ENCODE results near the gene PSMG4.
A peak's percentile ranks its signal among the peaks of the same experiment; 100 is the strongest.
"Not testable (repeated sequence)": the region's sequence is repeated elsewhere in the genome, so short reads cannot be mapped to it uniquely, and the experiment has no call there.

The PSMG4 gene

GRCh38 chr6:3236005-3236404 lies 22.7 kb upstream of the PSMG4 start:
- Histone ChIP-seq H3K27me3 (ENCODE audit: insufficient read depth, poor library complexity, severe bottlenecking) (peaks cover 64% of the 10 kb centered on the region), H3K27ac (replicated peaks) (no peak overlapping the region), H3K4me3 (replicated peaks; ENCODE audit: insufficient read depth, low read length) (no peak overlapping the region)
- DNase-seq (ENCODE audit: low read depth in 1 of 2, low spot score in 1 of 2), result no peak
- TF ChIP-seq POLR2AphosphoS5 (IDR thresholded peaks at IDR 0.05; ENCODE audit: low read depth), result no peak
- TF ChIP-seq, protein P1, sequence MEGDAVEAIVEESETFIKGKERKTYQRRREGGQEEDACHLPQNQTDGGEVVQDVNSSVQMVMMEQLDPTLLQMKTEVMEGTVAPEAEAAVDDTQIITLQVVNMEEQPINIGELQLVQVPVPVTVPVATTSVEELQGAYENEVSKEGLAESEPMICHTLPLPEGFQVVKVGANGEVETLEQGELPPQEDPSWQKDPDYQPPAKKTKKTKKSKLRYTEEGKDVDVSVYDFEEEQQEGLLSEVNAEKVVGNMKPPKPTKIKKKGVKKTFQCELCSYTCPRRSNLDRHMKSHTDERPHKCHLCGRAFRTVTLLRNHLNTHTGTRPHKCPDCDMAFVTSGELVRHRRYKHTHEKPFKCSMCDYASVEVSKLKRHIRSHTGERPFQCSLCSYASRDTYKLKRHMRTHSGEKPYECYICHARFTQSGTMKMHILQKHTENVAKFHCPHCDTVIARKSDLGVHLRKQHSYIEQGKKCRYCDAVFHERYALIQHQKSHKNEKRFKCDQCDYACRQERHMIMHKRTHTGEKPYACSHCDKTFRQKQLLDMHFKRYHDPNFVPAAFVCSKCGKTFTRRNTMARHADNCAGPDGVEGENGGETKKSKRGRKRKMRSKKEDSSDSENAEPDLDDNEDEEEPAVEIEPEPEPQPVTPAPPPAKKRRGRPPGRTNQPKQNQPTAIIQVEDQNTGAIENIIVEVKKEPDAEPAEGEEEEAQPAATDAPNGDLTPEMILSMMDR (IDR thresholded peaks at IDR 0.05; ENCODE audit: insufficient read depth, low read length), result no peak
- TF ChIP-seq SPI1 (IDR thresholded peaks at IDR 0.05; ENCODE audit: borderline replicate concordance, low read depth), result peak; percentile 31; the same call in 1 of the 2 replicates
- no peak for TF ChIP-seq REST (IDR thresholded peaks at IDR 0.05; ENCODE audit: insufficient replicate concordance, low read depth)
- no peak for TF ChIP-seq GABPA (IDR thresholded peaks at IDR 0.05; ENCODE audit: low read depth)

GRCh38 chr6:3237761-3238662 lies 20.7 kb upstream of the PSMG4 start:
- no peak for TF ChIP-seq POLR2AphosphoS5 (IDR thresholded peaks at IDR 0.05; ENCODE audit: low read depth)
- Histone ChIP-seq H3K4me3 (replicated peaks; ENCODE audit: insufficient read depth, low read length) (no peak overlapping the region), H3K27me3 (ENCODE audit: insufficient read depth, poor library complexity, severe bottlenecking) (peaks cover 47% of the 10 kb centered on the region), H3K27ac (replicated peaks) (no peak overlapping the region)
- DNase-seq (ENCODE audit: low read depth in 1 of 2, low spot score in 1 of 2), result no peak

- no peak for DNase-seq (ENCODE audit: low read depth in 1 of 2, low spot score in 1 of 2)
- H3K27me3 ChIP-seq (ENCODE audit: insufficient read depth, poor library complexity, severe bottlenecking), result peaks cover 34% of the 10 kb centered on the region
- H3K4me3 ChIP-seq (replicated peaks; ENCODE audit: insufficient read depth, low read length), result no peak overlapping the region
- TF ChIP-seq POLR2AphosphoS5 (IDR thresholded peaks at IDR 0.05; ENCODE audit: low read depth), result no peak
- TF ChIP-seq REST (IDR thresholded peaks at IDR 0.05; ENCODE audit: insufficient replicate concordance, low read depth), result no peak
- no peak for TF ChIP-seq GABPA (IDR thresholded peaks at IDR 0.05; ENCODE audit: low read depth)
- no peak for TF ChIP-seq SPI1 (IDR thresholded peaks at IDR 0.05; ENCODE audit: borderline replicate concordance, low read depth)
- TF ChIP-seq, protein P1 (IDR thresholded peaks at IDR 0.05; ENCODE audit: insufficient read depth, low read length), result no peak
- H3K27ac ChIP-seq (replicated peaks), result no peak overlapping the region
These were observed 19.5 kb upstream of the PSMG4 start for GRCh38 chr6:3239110-3239830.

GRCh38 chr6:3240595-3240994 lies 18.2 kb upstream of the PSMG4 start:
- Histone ChIP-seq H3K27me3 (ENCODE audit: insufficient read depth, poor library complexity, severe bottlenecking) (peaks cover 31% of the 10 kb centered on the region), H3K4me3 (replicated peaks; ENCODE audit: insufficient read depth, low read length) (no peak overlapping the region), H3K27ac (replicated peaks) (no peak overlapping the region)
- no peak for DNase-seq (ENCODE audit: low read depth in 1 of 2, low spot score in 1 of 2)
- no peak for TF ChIP-seq GABPA (IDR thresholded peaks at IDR 0.05; ENCODE audit: low read depth)
- TF ChIP-seq, protein P1 (IDR thresholded peaks at IDR 0.05; ENCODE audit: insufficient read depth, low read length), result no peak
- no peak for TF ChIP-seq SPI1 (IDR thresholded peaks at IDR 0.05; ENCODE audit: borderline replicate concordance, low read depth)
- TF ChIP-seq POLR2AphosphoS5 (IDR thresholded peaks at IDR 0.05; ENCODE audit: low read depth), result no peak
- TF ChIP-seq REST (IDR thresholded peaks at IDR 0.05; ENCODE audit: insufficient replicate concordance, low read depth), result no peak

- H3K27ac ChIP-seq (replicated peaks); DNase-seq (ENCODE audit: low read depth in 1 of 2, low spot score in 1 of 2); H3K4me3 ChIP-seq (replicated peaks; ENCODE audit: insufficient read depth, low read length): not testable (repeated sequence)
- H3K27me3 ChIP-seq (ENCODE audit: insufficient read depth, poor library complexity, severe bottlenecking), result peaks cover 21% of the 10 kb centered on the region
These were observed 17.0 kb upstream of the PSMG4 start for GRCh38 chr6:3241745-3242144.

Measured in HL-60 (cell line).